NB4 (cell line): ENCODE data around the gene CELF4.

Experiments
- DNase-seq: peaks from one replicate; pipeline ENCODE4 v3.0.0; 2010; ENCODE audit warnings: low read depth
- H3K4me3 ChIP-seq: one replicate; pipeline ENCODE4 v1.5.1; 2011; ENCODE audit warnings: mild to moderate bottlenecking, low read depth, low read length, moderate library complexity
- MYC ChIP-seq: IDR thresholded peaks from 2 replicates; pipeline ENCODE4 v1.6.1; 2011; ENCODE audit warnings: low read depth, low read length
- POLR2A ChIP-seq: IDR thresholded peaks from 2 replicates; pipeline ENCODE4 v1.6.1; 2011; ENCODE audit warnings: mild to moderate bottlenecking; ENCODE audit not compliant: insufficient read length; ENCODE audit errors: extremely low read depth
- TF ChIP-seq, protein P1 (sequence below): IDR thresholded peaks from 2 replicates; pipeline ENCODE4 v1.6.1; 2011; ENCODE audit warnings: low read depth, low read length
- TF ChIP-seq, protein P2 (sequence below): IDR thresholded peaks from one replicate; pipeline ENCODE4 v1.5.1; 2012; ENCODE audit warnings: low read depth, low read length

The CELF4 gene

GRCh38 chr18:37276111-37276890 is 289.3 kb downstream of the CELF4 start:
- DNase-seq: no peak
- TF ChIP-seq, protein P1, sequence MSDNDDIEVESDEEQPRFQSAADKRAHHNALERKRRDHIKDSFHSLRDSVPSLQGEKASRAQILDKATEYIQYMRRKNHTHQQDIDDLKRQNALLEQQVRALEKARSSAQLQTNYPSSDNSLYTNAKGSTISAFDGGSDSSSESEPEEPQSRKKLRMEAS: no peak
- TF ChIP-seq, protein P2, sequence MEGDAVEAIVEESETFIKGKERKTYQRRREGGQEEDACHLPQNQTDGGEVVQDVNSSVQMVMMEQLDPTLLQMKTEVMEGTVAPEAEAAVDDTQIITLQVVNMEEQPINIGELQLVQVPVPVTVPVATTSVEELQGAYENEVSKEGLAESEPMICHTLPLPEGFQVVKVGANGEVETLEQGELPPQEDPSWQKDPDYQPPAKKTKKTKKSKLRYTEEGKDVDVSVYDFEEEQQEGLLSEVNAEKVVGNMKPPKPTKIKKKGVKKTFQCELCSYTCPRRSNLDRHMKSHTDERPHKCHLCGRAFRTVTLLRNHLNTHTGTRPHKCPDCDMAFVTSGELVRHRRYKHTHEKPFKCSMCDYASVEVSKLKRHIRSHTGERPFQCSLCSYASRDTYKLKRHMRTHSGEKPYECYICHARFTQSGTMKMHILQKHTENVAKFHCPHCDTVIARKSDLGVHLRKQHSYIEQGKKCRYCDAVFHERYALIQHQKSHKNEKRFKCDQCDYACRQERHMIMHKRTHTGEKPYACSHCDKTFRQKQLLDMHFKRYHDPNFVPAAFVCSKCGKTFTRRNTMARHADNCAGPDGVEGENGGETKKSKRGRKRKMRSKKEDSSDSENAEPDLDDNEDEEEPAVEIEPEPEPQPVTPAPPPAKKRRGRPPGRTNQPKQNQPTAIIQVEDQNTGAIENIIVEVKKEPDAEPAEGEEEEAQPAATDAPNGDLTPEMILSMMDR: no peak
- TF ChIP-seq MYC (no peak), POLR2A (no peak)
- no peak overlapping the region for H3K4me3 ChIP-seq

DNA sequence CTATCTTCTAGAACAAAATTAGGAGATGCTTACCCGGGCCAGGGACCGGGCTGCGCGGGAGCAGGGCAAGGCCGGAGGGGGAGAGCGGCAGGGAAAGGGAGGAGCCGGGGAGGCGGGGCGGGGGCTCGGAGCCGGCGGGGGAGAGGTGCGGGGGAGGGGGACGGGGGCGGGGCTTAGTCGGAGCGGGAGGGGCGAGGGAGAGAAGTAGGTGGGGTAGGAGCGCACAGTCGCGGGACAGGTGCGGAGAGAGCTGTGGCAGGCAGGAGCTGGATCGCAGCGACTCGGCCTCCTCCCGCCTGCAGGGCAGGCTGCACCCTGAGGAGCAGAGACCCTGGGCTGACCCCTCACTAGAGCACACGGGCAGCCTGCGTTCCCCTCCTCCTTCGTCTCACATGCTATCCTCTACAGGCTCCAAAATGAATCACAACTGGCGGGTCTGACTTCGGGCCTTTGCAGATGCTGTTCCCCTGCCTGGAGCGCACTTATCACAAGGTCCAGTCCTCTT is 290.3 kb downstream of the CELF4 start:
- no peak for DNase-seq
- H3K4me3 ChIP-seq: no peak overlapping the region
- TF ChIP-seq, protein P2: no peak
- TF ChIP-seq, protein P1: no peak
- no peak for TF ChIP-seq MYC
- TF ChIP-seq POLR2A: no peak

DNA sequence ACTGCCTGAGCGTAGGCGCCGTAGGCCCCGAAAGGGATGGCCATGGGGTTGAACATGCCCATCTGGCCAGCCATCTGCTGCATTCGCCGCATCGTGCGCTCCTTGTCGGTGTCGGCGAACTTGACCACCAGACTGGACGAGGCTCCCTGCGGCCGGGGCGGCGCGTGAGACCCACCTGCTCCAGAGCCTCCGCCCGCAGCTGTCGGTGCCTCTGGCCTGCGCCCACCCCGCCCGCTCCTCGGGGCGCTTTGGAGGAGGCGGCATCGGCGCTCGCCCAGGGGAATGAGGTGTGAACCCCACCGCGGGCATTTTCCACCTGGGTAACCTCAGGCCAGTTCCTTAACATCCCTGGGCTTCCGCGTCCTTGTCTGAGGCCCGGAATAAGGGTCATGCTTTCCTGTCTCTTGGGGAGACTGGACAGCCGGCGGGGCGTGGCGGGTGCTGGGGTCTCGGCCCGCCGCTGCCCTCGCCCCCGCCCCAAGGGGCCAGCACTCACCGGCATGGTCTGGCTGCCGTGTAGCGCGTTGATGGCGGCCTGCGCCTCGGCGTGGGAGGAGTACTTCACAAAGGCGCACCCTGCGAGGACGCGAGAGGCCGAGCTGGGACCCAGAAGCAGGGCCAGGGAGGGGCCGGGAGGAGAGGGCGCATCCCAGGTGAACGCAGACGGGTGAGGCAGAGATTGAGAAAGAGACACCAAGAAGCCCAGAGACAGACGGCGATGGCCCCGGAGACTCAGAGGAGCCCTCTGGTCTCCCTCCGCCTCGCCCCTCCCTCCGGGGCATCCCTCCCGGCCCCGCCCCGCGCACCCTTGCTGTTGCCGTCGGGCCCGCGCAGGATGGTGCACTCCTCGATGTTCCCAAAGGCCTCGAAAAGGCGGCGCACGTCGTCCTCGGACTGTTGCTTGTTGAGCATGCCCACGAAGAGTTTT is 291.0 kb downstream of the CELF4 start:
- no peak overlapping the region for H3K4me3 ChIP-seq
- TF ChIP-seq, protein P1: no peak
- no peak for DNase-seq

DNA sequence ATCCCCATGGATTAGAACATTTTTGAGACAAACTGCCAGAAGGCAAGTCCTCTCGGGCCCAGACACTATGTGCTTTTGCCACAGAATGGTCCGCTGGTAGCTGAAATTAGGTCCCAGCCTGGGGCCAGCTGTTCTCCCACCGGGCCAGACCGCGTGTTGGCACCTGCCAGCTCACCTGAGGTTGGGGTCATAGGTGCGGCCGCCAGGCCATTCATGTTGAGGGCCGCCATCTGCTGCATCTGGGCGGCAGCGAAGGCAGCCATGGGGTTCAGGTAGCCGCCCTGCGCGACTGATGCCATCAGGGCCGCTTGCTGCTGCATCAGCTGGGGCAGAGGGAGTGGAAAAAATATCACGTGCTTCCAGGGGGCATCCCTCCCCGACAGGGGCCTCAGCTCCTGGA is 292.8 kb downstream of the CELF4 start:
- TF ChIP-seq, protein P1: no peak
- no peak for TF ChIP-seq MYC
- TF ChIP-seq, protein P2: no peak
- no peak for TF ChIP-seq POLR2A
- no peak for DNase-seq
- no peak overlapping the region for H3K4me3 ChIP-seq

DNA sequence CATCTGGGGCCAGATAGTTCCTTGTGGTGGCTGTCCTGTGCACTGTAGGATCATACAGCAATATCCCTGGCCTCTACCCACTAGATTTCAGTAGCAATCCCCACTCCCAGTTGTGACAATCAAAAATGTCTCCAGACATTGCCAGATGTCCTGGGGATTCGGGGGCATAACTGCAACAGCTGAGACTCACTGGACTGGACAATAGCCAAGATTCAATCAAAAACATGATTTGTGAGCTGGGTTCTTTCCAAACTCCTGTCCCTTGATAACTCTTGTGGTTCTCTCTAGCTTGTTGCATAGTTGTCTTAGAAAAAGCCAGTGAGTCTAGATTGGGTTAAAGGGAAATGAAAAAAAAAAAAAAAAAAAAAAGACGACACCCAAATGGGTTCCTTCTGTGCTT is 293.4 kb downstream of the CELF4 start:
- DNase-seq: no peak
- TF ChIP-seq, protein P1: no peak
- TF ChIP-seq POLR2A (no peak), MYC (no peak)
- TF ChIP-seq, protein P2: no peak
- H3K4me3 ChIP-seq: no peak overlapping the region

DNA sequence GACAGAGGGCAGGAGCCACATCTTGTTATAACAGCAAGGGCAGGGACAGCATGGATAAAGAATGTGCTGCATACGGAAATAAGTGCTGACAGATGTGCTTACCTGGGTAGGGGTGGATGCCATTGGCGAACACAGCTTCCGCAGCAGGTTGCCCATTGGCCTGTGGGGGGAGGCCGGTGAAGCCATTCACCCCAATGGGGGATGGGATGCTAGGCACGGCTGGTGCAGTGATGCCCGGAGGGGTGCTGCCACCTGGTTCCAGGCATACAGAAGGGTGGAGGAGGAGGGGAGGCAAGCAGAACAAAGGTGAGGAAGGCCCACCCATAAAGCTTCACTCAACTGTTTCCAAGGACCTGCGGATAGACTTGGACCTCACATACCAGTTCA is 294.9 kb downstream of the CELF4 start:
- TF ChIP-seq MYC: no peak
- TF ChIP-seq, protein P1: no peak
- no peak for DNase-seq
- H3K4me3 ChIP-seq: no peak overlapping the region
